Measurements from ENCODE around the gene ARMS2.

Gene ARMS2

DNA sequence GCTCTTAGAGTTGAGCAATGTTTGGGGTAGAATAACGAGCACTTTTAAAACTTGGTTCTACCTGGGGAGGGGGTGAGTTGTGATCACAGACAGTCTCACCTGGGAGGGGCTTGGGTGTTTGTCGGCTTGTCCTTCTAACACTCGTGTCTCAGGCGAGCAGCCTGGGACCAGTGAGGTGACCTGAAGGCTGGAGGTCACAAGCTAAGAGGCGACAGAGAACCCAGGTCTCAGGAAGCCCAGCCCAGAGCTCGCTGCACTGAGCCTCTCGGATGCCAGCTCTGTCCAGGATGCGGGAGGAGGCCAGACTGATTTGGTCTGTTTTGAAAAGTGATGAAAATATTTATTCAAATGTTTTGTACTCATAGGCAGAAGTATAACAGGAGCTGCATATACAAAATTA lies 18.7 kb downstream of the ARMS2 start:
- no peak for DNase-seq

DNA sequence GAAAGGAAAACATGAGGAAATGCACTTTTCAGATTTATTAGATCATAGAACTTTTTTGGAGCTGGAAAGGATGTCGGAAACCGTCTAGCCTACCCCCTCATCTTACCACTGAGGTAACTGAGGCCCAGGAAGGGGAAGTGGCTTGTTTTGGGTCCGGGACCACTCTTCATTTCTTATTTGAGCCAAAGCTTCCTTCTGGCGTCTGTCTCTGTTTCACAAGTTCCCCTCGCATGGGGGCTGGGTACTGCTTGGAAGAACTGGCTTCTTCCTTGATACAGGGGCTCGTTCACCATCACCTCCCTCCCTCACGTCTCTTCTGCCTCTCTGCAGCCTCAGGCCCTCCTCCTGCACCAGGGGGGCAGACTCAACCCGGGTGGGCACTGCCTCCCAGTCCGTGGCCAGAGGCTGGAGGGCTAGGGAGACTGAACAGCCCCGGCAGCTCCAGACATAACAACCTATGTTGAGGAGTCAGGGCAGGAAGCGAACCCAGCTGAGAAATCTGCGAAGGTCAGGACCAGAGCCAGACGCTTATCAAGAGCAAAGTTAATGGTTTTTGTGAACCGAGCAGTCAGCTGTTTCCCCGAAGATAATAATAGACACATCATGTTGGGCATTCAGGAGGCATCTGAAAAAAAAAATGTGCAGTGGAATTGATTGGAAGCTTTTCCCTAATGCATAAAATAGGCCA lies 19.8 kb downstream of the ARMS2 start:
- DNase-seq = no peak

DNA sequence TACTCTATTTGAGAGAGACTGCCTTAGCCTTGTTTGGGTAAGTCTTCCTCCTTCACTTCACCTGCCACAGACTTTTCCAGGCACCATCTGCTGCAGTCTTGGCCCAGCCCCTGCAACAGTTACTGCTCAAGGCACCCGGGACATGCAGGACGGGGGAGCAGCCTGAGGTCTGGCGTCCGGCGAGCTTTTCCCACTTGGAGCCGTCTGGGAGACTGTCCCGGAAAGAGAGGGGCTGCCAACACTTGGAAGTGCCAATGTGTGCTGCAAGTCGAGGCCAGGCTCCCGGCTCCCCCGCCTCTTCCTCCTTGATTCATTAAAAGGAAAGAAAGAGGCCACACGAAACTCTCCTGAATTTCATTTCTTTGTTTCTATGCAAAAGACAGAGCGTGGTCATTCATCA lies 20.6 kb downstream of the ARMS2 start:
- DNase-seq = no peak

DNA sequence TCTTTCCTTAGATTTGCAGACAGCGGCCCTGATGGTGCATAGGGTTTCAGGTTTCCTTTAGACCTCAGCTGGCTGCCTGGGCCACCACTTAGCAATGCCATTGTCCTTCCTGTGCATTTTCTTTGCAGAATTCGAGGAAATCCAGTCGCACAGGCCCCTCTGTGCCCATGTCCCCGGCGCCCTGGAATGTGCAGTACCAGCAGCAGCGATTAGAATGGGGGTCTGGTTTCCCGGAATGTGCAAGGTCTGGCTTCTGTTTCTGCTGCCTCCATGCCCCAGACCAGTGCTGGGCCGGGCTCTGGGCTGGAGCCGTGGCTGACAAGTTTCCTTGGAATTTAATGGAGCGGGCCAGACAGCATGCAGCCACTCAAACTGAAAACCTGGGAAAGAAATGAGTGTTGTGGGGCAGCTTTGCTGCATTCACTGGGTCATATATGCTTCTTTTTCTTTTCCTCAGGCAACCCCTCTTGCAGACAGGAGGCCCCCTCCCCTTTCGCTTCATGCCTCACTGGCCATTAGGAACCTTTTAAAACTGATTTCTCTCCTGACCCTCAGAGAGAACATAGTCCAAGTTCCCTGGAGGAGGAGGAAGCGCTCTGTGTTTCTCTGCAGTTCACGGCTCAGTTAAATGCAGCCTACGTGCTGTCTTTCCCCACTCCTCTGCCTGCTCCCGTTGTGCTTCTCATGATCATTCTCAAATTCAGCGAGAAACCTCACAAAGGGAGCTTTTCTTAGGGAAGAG lies 21.3 kb downstream of the ARMS2 start:
- no peak for DNase-seq

DNA sequence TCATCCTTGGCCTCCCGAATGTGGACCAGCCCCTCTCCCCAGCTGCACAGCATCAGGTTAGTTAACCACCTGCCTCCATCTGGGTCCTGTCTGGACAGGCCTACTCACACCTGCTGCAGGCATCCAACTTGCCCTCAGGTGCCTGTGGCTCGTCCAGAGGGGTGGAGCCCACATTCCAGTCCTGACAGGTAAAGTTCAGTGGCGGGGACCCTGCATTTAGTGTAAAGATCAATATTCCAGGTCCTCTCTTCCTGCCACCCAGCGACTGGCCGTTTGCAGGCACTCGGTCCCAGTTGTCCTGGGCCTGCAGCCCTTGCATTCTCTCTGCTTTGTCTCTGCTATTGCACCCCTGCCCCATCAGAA lies 21.9 kb downstream of the ARMS2 start:
- DNase-seq = no peak

DNA sequence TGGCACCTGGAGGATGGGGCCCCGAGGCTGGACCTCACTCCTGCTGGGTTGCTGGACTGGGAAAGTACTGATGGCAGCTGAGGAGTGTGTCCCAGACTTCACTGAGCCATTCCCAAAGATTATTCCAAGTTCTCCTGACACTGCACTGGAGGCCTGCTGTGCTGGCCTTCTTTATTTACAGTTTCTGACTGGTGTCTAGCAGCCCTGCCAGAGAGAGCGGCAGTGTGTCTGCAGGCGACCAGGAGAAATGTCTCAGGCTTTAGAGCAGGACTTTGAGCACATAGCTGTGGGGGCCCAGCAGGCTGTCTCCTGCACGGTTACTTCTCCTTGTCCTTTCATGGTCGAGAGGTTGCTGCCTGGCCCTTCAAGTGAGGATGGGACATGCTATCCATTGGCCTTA lies 23.0 kb downstream of the ARMS2 start:
- no peak for DNase-seq

DNA sequence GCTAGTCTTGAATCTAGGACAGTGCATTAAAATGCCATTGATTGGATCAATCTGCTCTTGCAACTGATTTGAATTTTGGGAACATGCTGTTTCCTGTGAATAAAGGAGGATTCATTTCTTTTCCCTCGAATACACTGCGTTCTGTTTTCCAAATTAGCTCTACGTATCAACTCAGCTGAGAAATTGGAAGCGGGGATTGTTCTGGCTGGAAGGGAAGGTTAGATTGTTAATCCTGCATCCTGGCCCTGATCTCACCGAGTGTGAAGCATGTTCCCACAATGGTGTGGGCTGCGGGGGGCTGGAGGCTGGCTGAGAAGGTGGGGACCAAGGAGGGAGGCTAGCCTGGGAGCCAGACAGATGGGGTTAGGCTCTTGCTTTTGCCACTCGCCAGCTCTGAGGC lies 24.5 kb downstream of the ARMS2 start:
- no peak for DNase-seq

DNA sequence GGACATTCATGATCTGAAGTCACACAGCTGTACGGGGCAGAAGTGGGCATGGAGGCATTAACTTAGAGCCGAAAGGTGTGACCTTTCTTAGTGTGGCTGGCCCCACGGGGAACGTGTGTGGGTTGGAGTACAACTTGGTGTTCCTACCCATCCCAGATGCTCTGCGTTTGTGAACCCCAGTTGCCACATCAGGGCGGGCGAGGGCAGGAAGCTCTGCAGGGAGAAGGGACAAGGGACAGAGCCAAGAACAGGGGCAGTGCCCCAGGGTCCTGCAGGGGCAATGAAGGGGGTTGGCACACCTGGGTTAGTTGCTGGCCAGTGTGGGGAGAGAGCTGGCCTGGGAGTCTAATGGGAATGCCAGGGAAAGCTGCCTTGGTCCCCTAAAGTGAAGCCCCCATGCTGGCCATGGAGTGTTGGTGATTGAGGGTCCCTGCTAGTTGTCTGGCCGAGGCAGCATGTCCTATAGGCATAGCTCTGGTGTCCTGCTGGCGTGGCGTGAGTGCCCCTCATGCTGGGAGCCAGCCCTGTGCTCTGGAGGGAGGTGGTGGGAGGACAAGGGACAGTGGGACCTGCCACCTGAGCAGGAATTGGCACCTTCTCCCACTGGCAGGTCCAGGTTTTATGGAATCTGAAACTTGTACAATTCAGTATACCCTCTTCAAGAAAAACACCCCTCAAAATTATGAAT lies 25.8 kb downstream of the ARMS2 start:
- DNase-seq = no peak

DNA sequence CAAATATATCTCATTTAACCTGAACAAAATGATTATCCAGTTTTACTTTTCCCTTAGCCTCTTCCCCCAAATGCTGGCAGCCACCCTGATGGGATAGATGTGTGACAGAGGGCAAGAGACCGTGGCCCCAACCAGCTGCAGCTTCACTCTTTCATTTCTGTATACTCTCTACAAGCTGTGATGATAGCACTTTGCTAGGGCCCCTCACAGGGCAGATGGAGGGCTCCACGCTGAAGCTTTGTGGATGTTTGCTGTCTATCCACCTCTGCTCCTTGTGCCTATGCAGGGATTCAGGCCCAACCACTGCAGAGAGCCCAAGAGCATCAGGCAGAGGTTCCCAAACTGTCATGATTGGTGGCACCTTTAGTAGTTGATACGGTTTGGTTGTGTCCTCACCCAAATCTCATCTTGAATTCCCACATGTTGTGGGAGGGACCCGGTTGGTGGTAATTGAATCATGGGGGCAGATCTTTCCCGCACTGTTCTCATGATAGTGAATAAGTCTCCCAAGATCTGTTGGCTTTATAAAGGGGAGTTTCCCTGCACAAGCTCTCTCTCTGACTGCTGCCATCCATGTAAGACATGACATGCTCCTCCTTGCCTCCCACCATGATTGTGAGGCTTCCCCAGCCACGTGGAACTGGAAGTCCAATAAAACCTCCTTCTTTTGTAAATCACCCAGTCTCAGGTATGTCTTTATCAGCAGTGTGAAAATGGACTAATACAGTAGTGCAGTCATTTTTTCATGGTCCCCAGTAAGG lies 27.0 kb downstream of the ARMS2 start:
- no peak for DNase-seq

DNA sequence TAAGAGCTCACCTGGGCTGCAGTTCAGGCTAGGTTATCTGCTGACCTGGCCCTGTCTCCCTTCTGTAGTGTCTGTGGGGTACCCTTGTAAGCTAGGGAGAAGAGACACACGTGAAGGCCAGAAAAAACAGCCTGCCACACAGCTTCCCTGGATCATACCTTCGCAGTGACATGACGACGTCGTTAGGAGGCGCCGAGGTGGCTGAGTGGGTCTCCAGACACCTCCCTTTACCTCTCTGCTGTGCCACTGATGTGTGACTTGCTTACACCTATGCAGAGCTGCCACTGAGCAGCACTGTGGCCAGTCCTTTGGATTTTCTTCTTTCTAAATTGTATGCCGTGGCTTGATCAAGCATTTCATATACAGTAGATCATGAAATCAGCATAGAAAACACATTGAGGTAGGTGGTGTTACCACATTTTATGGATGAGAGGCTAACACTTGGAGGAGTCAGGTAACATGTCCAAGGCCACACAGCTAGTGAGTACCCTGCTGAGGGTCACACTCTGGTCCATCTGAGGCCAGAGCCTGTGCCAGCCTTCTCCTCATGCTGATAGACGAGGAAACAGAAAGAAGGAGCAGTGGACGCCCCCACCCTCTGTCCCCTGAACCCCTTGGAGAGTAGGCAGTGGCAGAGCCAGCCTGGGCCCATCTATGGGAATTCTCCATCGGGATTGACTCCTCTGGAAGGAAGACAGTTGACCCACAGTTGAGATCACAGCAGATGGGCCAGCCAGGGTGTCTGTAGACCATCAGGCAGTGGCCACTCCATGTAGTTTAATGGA lies 30.0 kb downstream of the ARMS2 start:
- DNase-seq = no peak

DNA sequence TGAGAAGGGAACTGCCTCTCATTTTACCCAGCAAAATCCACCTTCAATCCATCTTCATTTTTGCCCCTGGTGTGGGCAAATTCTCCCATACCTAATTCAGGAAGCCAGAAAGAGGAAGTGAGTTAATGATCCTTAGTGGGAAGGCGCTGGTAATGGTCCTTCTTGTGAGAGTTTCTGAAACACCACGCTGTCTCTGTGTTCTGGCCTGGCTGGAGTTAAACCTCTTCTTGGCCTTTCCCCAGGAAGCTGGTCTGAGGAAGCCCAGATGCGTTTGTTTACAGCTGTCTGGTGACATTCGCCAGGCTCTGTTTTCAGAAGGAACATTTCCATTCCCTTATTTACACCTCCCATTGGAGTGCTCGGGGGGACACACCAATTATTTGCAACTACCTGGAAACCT lies 31.2 kb downstream of the ARMS2 start:
- DNase-seq = no peak

DNA sequence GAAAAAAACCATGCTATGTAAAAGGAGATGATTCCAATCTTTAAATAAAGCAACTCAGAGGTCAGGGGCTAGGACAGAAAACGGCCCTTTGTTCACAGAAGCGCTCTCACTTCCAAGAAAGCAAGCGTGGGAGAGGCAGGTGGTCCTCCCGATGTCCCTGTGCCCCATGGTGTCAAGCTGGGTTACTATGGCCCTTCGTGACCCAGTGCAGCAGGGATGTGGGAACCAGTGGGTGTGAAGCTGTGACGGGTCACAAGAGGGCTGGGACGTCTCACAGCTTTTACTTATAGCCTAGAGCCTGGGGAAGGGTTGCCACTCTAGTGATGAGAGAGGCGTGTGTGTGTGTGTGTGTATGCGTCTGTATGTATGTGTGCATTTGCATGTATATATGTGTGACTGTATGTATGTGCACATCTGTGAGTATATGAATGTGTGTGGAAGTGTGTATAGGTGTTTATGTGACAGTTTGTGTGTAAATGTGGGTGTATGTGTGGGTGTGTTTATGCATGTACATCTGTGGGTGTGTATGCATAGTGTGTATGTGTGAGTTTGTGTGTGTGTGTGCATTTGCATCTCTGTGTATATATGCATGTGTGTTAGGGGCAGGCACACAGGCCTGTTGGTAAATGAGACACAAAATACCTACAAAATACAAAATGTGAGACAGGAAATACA lies 32.1 kb downstream of the ARMS2 start:
- no peak for DNase-seq

DNA sequence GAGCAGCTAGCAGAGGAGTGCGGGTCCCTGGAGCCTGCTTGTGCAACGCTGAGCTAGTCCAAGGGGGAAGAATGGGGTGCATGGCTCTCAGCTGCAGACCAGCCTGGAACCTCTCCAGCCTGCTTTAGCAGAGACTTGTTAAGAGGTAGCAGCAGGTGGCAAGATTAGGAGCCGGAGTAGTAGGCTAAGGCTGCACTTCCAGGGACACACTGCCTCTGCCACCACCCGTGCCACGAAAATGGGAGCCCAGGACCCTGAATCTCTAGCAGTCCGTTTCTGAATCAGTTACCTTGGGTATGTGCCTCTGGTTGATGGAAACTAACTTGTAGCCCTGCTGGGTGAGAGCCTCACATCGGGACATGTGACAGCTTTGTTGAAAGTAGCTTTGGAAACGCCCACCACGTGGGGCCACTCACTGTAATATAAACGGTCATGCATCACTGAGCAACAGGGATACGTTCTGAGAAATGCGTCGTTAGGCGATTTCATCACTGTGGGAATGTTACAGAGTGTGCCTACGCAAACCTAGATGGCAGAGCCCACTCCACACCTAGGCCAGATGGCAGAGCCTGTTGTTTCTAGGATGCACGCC lies 32.8 kb downstream of the ARMS2 start:
- DNase-seq = no peak

DNA sequence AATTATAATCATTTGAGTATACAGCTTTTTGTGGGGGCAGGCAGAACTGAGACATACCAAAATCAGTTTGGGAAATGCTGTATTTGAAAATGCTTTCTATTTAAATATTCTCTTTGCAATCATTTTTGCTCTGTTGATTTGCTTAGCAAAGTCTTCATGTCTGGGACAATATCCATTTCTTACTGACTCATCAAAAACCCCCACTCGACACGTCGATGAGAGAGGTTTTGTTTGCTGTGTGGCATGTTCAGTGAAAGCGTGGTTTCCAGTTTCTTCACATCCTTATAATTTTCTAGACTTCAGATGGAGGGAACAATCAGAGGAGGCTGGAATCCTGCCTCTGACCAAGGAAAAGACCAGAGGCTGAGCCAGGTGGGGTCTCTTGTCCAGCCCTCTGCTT lies 35.8 kb downstream of the ARMS2 start:
- DNase-seq = no peak

DNA sequence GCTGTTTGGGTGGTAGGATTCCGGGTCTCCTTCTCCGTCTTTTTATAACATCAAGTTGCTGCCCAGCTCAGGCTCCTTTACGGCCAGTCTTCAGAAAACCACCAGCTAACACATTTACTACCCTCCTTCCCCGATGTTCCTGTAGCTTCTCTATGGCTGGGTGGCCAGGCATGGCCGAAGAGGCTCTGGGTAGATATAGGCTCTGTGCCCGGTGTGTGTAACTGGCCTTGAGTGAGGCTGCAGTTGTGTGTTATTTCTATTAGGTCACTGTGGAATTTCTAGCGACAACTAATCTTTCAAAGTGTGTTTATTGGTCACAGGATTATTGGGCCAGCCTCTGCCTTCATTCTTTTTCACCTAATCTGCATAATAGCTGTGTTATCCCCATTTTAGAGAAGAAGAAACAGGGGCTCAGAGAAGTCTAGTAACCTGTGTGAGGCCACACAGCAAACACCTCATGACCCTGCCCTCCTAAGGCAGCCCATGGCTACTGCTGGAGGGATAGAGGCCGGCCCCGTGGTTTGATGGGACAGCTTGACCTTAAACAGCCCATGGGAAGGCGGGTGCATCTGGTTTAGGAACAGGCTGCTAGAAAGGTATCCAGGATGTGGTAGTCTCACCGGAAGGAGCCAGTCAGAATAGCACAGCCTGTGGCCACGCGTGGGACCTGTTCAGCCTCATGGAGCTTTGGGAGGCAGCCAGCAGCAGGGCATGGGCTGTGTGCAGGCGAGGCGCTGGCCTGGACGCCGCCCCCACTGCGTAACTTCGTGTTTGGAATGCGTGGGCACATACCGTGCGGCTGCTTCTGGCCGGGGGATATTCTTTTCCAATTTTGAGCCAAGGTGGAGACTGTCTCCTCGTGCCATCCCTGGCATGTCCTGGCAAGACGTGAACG lies 36.6 kb downstream of the ARMS2 start:
- DNase-seq = peak; percentile 65

DNA sequence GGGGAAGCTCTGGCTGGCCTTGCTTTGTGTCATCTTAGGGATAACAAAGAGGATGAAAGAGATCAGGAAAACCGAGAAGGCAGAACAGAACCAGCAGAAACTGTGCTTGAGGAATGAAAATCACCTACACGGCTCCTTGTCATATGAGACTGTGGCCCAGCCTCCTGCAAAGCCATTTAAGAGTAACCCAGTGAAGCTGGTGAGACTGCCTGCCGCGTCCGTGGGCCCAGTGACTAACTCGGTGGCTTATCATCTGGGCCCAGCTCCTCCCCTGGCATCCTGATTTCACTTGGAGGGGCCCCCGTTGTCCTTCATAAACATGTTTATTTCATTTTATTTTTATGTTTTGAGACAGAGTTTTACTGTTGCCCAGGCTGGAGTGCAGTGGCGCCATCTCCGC lies 37.6 kb downstream of the ARMS2 start:
- no peak for DNase-seq

DNA sequence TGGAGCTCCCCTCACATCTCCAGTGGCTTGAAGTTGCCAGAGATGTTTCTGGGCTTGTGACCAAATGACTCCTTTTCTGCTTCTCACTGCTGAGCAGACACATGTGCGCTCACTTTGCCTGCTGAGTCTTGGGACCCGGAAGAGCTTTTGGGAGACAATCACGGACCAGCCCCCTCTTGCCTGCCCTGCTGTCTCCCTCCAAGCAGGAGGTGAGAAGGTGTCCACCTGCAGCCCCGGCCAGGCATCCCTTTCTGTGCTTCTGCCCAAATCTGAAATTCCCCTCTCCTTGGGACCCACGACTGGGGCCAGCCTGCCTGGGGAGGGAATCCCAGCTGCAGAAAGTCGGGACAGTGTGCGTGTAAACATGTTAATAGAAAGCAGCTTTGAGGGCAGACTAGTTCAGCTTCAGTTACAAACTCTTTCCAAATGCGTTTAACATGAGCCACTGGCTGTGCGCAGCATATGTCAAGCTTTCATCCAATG lies 38.6 kb downstream of the ARMS2 start:
- DNase-seq = no peak

DNA sequence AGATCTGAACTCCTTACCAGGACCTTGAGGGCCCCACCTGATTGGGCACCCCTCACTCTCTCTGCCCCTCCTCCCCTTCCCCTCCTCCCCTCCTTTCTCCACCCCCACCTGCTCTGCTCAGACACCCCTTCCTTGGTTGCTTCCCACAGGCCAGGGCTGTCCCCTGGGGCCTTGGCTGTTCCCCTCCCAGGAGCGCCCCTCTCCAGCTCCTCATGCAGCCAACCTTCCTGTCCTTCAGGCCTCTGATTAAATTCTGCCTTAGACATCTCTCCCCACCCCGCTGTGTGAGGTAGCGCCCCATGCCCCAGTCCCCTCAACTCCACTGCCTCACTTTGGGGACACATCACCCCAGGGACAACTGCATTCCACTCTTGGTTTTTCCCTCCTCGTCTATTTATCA lies 39.3 kb downstream of the ARMS2 start:
- no peak for DNase-seq

DNA sequence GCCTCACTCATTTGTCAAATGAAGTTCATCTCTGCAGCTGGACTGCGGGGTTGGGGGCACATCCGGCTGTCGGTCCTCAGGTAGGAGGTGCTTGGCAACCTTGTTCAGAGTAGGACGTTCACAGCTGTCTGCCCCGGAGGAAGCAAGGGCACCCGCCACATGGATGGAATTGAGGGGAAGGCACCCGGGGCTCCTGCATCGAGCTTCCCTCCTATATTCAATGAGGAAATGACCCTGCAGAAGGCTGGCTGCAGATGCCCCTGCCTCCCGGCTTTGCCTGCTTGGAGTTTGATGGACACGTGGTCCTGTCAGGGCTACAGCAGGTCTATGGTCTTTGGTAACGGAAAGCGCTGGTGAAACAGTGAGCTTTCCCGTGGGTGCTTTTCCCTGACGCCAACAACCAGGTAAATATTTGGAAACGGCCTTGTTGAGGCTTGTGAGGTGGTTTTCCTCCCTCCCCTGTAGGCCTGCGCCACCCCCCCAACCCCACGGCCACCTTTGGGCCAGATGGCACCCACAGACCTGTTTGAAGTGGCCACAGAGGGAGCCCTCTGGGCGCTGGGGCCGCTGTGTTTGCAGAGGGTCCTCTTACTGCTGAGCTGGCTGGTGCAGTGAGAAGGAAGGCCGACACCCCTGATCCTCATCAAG lies 39.8 kb downstream of the ARMS2 start:
- DNase-seq = no peak

DNA sequence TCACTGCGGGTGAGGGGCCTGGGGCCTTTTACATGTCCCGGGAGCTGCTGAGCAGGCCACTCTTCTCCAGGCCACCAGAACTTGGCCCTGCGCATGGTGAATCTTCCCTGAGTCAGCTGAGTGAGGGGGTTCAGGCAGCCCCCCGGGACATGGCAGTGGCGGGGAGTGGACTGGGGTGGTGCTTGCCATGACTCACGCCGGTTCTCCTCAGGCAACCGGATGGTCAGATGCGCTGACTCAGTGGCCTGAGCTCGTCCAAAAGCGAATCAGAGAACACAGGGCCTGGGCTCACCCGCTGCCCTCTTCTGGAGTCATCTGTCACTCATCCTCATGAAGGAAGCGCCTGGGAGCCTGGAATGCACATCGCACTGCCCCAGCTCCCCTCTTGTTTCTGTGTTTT lies 40.4 kb downstream of the ARMS2 start:
- no peak for DNase-seq

All from activated CD8-positive, alpha-beta memory T cell treated with anti-CD3 and anti-CD28 coated beads for 24 hours (primary cell).